ENCODE results near the gene CTDSP2.
"Not testable (repeated sequence)": the region's sequence is repeated elsewhere in the genome, so short reads cannot be mapped to it uniquely, and the experiment has no call there.

Gene CTDSP2

GRCh38 chr12:57881035-57881434, 34.5 kb upstream of the CTDSP2 start:
- not testable (repeated sequence) for DNase-seq

GRCh38 chr12:57877876-57878275, 31.3 kb upstream of the CTDSP2 start:
- no peak for DNase-seq

- no peak for DNase-seq
These were observed 29.4 kb upstream of the CTDSP2 start for GRCh38 chr12:57875753-57876547.

GRCh38 chr12:57874166-57875108, 27.9 kb upstream of the CTDSP2 start:
- no peak for DNase-seq

GRCh38 chr12:57872362-57872761, 25.8 kb upstream of the CTDSP2 start:
- no peak for DNase-seq

- no peak for DNase-seq
These were observed 23.4 kb upstream of the CTDSP2 start for GRCh38 chr12:57869927-57870318.

GRCh38 chr12:57869298-57869926, 22.9 kb upstream of the CTDSP2 start:
- no peak for DNase-seq

- DNase-seq, result no peak
These were observed 22.3 kb upstream of the CTDSP2 start for GRCh38 chr12:57868851-57869268.

- DNase-seq, result no peak
These were observed 21.7 kb upstream of the CTDSP2 start for GRCh38 chr12:57868221-57868620.

- no peak for DNase-seq
These were observed 19.9 kb upstream of the CTDSP2 start for GRCh38 chr12:57866308-57867019.

- DNase-seq, result no peak
These were observed 18.7 kb upstream of the CTDSP2 start for GRCh38 chr12:57865084-57865751.

- no peak for DNase-seq
These were observed 18.0 kb upstream of the CTDSP2 start for GRCh38 chr12:57864442-57865083.

- no peak for DNase-seq
These were observed 17.1 kb upstream of the CTDSP2 start for GRCh38 chr12:57863676-57864075.

- no peak for DNase-seq
These were observed 15.4 kb upstream of the CTDSP2 start for GRCh38 chr12:57861967-57862366.

- DNase-seq, result not testable (repeated sequence)
These were observed 14.4 kb upstream of the CTDSP2 start for GRCh38 chr12:57860883-57861282.

- DNase-seq, result no peak
These were observed 12.6 kb upstream of the CTDSP2 start for GRCh38 chr12:57859121-57859520.

GRCh38 chr12:57858123-57858522, 11.6 kb upstream of the CTDSP2 start:
- not testable (repeated sequence) for DNase-seq

GRCh38 chr12:57854965-57855364, 8.4 kb upstream of the CTDSP2 start:
- no peak for DNase-seq

GRCh38 chr12:57853864-57854556, 7.5 kb upstream of the CTDSP2 start:
- DNase-seq, result no peak

GRCh38 chr12:57852620-57853500, 6.3 kb upstream of the CTDSP2 start:
- no peak for DNase-seq
